Measurements from ENCODE around the gene ITCH. TPM values are rescaled to one million over a fixed set of nuclear protein-coding genes. Genes with fewer than 3 reads are reported as not detected.

ITCH gene
- total and polyA plus RNA-seq, 9 of the 15 experiments (the other 6 are each of a cell fraction or from before 2014, with no cell fraction given), result 7.5 to 53.0 (median 22.9) TPM

DNA sequence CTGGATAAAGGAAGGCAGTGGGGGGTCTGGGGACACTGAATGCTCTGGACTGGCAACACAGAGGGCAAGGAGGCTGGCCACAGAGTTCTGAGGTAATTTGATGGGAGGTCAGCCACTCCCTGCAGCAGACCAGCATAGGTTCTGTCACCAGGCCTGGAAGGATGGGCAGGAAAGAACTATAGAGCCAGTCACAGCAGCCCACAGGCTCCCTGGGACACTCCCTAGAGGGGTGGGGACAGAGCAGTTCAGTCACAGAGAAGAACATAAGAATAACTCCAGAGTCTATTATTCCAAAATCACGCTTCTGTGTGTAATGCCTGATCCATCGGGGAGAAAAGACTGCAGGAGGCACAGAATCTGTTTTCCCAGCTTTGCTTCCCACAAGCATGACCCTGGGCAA is 172.8 kb downstream of the ITCH start:
- peaks cover 71% of the 10 kb centered on the region for H3K36me3 ChIP-seq (ENCODE audit: control insufficient read depth, insufficient read depth, low read length)
- no peak for TF ChIP-seq MCM5 (IDR thresholded peaks at IDR 0.05; ENCODE audit: low read depth)
- TF ChIP-seq RFX7 (CRISPR knock-in tag; IDR thresholded peaks at IDR 0.05), result no peak
- TF ChIP-seq POLR2A (conservative IDR thresholded peaks at IDR 0.05), result no peak
- TF ChIP-seq ZNF232 (CRISPR knock-in tag; IDR thresholded peaks at IDR 0.05), result no peak
- TF ChIP-seq, protein P1, sequence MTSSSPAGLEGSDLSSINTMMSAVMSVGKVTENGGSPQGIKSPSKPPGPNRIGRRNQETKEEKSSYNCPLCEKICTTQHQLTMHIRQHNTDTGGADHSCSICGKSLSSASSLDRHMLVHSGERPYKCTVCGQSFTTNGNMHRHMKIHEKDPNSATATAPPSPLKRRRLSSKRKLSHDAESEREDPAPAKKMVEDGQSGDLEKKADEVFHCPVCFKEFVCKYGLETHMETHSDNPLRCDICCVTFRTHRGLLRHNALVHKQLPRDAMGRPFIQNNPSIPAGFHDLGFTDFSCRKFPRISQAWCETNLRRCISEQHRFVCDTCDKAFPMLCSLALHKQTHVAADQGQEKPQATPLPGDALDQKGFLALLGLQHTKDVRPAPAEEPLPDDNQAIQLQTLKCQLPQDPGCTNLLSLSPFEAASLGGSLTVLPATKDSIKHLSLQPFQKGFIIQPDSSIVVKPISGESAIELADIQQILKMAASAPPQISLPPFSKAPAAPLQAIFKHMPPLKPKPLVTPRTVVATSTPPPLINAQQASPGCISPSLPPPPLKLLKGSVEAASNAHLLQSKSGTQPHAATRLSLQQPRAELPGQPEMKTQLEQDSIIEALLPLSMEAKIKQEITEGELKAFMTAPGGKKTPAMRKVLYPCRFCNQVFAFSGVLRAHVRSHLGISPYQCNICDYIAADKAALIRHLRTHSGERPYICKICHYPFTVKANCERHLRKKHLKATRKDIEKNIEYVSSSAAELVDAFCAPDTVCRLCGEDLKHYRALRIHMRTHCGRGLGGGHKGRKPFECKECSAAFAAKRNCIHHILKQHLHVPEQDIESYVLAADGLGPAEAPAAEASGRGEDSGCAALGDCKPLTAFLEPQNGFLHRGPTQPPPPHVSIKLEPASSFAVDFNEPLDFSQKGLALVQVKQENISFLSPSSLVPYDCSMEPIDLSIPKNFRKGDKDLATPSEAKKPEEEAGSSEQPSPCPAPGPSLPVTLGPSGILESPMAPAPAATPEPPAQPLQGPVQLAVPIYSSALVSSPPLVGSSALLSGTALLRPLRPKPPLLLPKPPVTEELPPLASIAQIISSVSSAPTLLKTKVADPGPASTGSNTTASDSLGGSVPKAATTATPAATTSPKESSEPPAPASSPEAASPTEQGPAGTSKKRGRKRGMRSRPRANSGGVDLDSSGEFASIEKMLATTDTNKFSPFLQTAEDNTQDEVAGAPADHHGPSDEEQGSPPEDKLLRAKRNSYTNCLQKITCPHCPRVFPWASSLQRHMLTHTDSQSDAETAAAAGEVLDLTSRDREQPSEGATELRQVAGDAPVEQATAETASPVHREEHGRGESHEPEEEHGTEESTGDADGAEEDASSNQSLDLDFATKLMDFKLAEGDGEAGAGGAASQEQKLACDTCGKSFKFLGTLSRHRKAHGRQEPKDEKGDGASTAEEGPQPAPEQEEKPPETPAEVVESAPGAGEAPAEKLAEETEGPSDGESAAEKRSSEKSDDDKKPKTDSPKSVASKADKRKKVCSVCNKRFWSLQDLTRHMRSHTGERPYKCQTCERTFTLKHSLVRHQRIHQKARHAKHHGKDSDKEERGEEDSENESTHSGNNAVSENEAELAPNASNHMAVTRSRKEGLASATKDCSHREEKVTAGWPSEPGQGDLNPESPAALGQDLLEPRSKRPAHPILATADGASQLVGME (CRISPR knock-in tag; IDR thresholded peaks at IDR 0.05), result no peak
- TF ChIP-seq, protein P2, sequence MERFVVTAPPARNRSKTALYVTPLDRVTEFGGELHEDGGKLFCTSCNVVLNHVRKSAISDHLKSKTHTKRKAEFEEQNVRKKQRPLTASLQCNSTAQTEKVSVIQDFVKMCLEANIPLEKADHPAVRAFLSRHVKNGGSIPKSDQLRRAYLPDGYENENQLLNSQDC (CRISPR knock-in tag; IDR thresholded peaks at IDR 0.05), result no peak
- TF ChIP-seq BRF1 (IDR thresholded peaks at IDR 0.05; ENCODE audit: borderline replicate concordance, extremely low read depth, insufficient read length), result no peak
- peaks cover 0 to 3% of the 10 kb centered on the region in 2 experiments; a peak in 1 of 5 replicates for H3K4me1 ChIP-seq (replicated peaks in 1 of 2; ENCODE audit: control insufficient read depth in 2 of 2, insufficient read depth in 2 of 2, low read length in 2 of 2)
- H3K9me1 ChIP-seq (ENCODE audit: control insufficient read depth, insufficient read depth, low read length), result no peaks in the 10 kb centered on the region
- in situ Hi-C loops (cut with MboI) (loop anchor here (10.0 kb wide), 1 partner anchor 169 kb away; the partner anchor contains the start of gene TP53INP2), intact Hi-C loops (cut with micrococcal nuclease) (loop anchor here (5.0 kb wide), 3 partner anchors 231 to 344 kb away; no protein-coding TSS in a partner anchor)
- H3K27ac ChIP-seq (ENCODE audit: extremely low read depth, low read depth, low read length), result no peak overlapping the region
- H3K4me3 ChIP-seq, result no peak overlapping the region
- peaks cover 4% of the 10 kb centered on the region; the same call in 1 of the 3 replicates for H3K79me2 ChIP-seq (ENCODE audit: control insufficient read depth, insufficient read depth, low read length)
- no TSS peak for BruUV-seq (replicated peaks)
- no peak overlapping the region for H3K9ac ChIP-seq (ENCODE audit: insufficient read depth in 1 of 2, low read depth in 2 of 2, low read length in 2 of 2)
- DNase-seq (ENCODE audit: extremely low read depth in 1 of 4, low spot score in 3 of 4), result no peak
- no peak overlapping the region for H2AFZ ChIP-seq (ENCODE audit: low read depth, low read length)
- 91% methylated on average over 2 of the region's 2 CpGs for WGBS (ENCODE audit: insufficient coverage, low coverage, missing lambda C conversion rate)
- no peak for ATAC-seq
- ChIA-PET POLR2A (interaction anchor here (0.9 kb wide), 1 partner anchor 319 kb away, joined by 3 read pairs; no protein-coding TSS in a partner anchor), CTCF (ENCODE audit: low intra/inter-chr PET ratio) (interaction anchor here (0.6 kb wide), 1 partner anchor 199 kb away, joined by 3 read pairs; no protein-coding TSS in a partner anchor)
- FAIRE-seq, result no peak
- H3K27me3 ChIP-seq (ENCODE audit: control insufficient read depth in 2 of 2, insufficient read depth in 2 of 2, low read length in 2 of 2), result no peaks in the 10 kb centered on the region
- no peak overlapping the region for H3K4me2 ChIP-seq (ENCODE audit: insufficient read depth, low read length)
- 0 out of 2 replicates have a peak, but pooled peaks cover 3% of the 10 kb centered on the region for H4K20me1 ChIP-seq (replicated peaks; ENCODE audit: control insufficient read depth, insufficient read depth, low read length)
- H3K9me3 ChIP-seq (replicated peaks; ENCODE audit: control insufficient read depth, insufficient read depth, low read depth, low read length), result no peaks in the 10 kb centered on the region
